HG03139 (cell line): ENCODE results near the gene CASP12.

ENCODE experiments used
- ATAC-seq: cut with Tn5 transposase; IDR thresholded peaks from one replicate; pipeline ENCODE4 v1.9.1; 2021; ENCODE audit not compliant: unreplicated experiment

Gene CASP12

DNA sequence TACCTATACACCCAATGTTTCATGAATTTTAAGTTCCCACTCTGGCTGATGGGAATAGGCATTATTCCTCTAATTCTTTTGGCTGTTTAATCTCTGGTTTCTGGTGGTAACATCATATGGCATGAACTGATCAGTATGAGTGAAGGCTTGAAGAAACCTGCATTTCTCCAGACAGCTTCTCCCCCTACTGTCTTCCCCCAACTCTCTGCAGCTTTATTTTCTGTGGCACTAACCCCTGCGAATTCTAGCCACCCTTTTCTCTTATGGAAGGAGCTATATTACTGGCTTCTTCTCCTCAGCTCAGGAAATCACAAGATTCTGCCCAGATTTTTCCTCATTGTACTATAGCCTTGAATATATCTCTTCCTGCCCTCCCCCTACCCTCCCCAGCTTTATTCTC is 57.1 kb downstream of the CASP12 start:
- no peak for ATAC-seq

GRCh38 chr11:104837969-104838639 is 60.2 kb downstream of the CASP12 start:
- ATAC-seq = no peak

- ATAC-seq = no peak
Measured at GRCh38 chr11:104836691-104837090, 61.6 kb downstream of the CASP12 start.
